Activated CD4-positive, alpha-beta T cell treated with anti-CD3 and anti-CD28 coated beads for 36 hours (primary cell): ENCODE measurements around the gene GOLGA8B. TPM values are rescaled to one million over a fixed set of nuclear protein-coding genes. Genes with fewer than 3 reads are reported as not detected.
A peak's percentile ranks its signal among the peaks of the same experiment; 100 is the strongest.
"Not testable (repeated sequence)": the region's sequence is repeated elsewhere in the genome, so short reads cannot be mapped to it uniquely, and the experiment has no call there.

Source experiments
- ATAC-seq: fragments of 200-7000 bp; cut with Tn5 transposase; one replicate; pipeline ENCODE4 v1.10.0; 2021; ENCODE audit warnings: mild to moderate bottlenecking, moderate library complexity
- CTCF ChIA-PET: fragments of 350-600 bp; sonication (Branson Sonifier 250); formaldehyde crosslinking; loops from one replicate; lab custom pipeline; 2021; ENCODE audit warnings: antibody characterized with exemption; lab: Charles Lee
- POLR2A ChIA-PET: fragments of 350-600 bp; sonication (Branson Sonifier 250); formaldehyde crosslinking; loops from one replicate; lab custom pipeline; 2021; ENCODE audit warnings: antibody characterized with exemption, inconsistent platforms; lab: Charles Lee
- DNase-seq: peaks from one replicate; pipeline ENCODE4 v3.0.0-alpha.2; 2020
- H3K27ac Mint-ChIP-seq: one replicate; pipeline ENCODE4 v1.8.0; 2021; ENCODE audit warnings: mixed read lengths
- H3K27me3 Mint-ChIP-seq: one replicate; pipeline ENCODE4 v1.8.0; 2021; ENCODE audit warnings: mixed read lengths
- H3K36me3 Mint-ChIP-seq: one replicate; pipeline ENCODE4 v1.8.0; 2021; ENCODE audit warnings: low read depth, mixed read lengths
- H3K4me1 Mint-ChIP-seq: one replicate; pipeline ENCODE4 v1.8.0; 2021; ENCODE audit warnings: mixed read lengths
- H3K4me3 Mint-ChIP-seq: one replicate; pipeline ENCODE4 v1.8.0; 2021; ENCODE audit warnings: mild to moderate bottlenecking, moderate library complexity, mixed read lengths
- H3K9me3 Mint-ChIP-seq: one replicate; pipeline ENCODE4 v1.8.0; 2021; ENCODE audit warnings: low read depth, mixed read lengths
- intact Hi-C, 2 experiments: fragments of 100-400 bp; cut with DNase I in 1 of 2; cut with micrococcal nuclease in 1 of 2; formaldehyde crosslinking; loops; one replicate each; pipeline versions ENCODE4 v1.14.2 to v1.15.1; 2022 to 2024; cut with DNase I, micrococcal nuclease
- total RNA-seq, 2 experiments: library from RNA; stranded (reverse); gene quantifications; one replicate each; pipeline ENCODE4 v1.2.3, GENCODE V29; 2021

Gene GOLGA8B, protein sequence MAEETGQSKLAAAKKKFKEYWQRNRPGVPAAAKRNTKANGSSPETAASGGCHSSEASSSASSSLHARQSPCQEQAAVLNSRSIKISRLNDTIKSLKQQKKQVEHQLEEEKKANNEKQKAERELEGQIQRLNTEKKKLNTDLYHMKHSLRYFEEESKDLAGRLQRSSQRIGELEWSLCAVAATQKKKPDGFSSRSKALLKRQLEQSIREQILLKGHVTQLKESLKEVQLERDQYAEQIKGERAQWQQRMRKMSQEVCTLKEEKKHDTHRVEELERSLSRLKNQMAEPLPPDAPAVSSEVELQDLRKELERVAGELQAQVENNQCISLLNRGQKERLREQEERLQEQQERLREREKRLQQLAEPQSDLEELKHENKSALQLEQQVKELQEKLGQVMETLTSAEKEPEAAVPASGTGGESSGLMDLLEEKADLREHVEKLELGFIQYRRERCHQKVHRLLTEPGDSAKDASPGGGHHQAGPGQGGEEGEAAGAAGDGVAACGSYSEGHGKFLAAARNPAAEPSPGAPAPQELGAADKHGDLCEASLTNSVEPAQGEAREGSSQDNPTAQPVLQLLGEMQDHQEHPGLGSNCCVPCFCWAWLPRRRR
- 10 to 100 TPM; 47.9 to 49.4 TPM for total RNA-seq

DNA sequence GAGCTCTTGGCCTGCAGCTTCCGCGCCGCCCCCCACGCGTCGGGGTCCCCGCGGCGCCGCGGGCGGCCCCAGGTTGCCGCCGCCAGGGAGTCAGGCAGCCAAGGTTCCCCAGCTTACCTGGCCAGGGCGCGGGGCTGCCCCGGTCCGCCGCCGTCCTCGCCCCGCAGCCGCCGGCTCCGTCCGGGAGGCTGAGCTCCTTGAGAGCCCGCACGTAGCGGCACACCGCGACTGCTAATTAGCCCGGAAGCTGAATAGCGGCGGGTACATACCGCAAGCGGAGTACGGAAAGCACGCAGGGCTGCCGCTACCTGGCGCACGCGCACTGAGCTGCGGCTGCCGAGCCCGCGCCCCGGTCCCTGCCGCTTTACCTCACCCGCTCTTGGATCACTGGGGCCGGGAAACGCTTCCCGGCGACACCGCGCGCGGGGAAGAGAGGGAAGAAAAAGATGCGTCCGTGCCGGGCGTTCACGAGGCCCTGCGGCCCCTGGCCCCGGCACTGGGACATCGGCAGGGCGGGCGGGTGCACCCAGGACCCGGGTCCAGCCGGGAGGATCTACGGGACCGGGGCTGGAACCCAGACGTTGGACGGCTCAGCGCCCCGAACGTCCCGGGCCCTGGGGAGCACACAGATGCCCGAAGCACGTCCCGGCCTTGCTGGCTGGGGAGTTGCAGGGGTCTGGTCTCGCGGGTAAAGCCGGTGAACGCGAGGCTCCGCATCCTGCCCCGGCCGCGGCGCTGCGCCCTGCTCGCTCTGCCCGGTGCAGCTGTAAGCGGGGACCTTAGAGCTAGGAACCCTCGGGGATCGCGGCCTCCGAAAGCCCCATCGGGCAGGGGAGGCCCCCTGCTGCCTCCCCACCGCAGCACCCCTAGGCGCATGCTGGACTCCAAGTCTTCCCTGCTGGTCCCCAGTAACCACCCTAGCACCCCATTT is at the start of gene GOLGA8B:
GOLGA8B (minus strand) TSS at position 253 of the 931 bp plus-strand sequence. CDS start 47,739 bp downstream, outside the sequence.
- CTCF ChIA-PET: interaction anchor here (0.7 to 1.7 kb wide), 4 partner anchors 216 to 474 kb away, joined by 4 read pairs; partner anchors contain the start of gene LPCAT4
- Mint-ChIP-seq H3K36me3 (peaks cover 2% of the 10 kb centered on the region), H3K9me3 (no peaks in the 10 kb centered on the region), H3K4me1 (peaks cover 34% of the 10 kb centered on the region), H3K27me3 (peaks cover 16% of the 10 kb centered on the region), H3K4me3 (peak within 1 kb of the TSS; percentile 89), H3K27ac (peak within 1 kb of the TSS; percentile 80)
- POLR2A ChIA-PET: interaction anchor here (0.7 to 1.5 kb wide), 3 partner anchors 217 to 482 kb away, joined by 3 to 4 read pairs (median 3); partner anchors contain the start of genes LPCAT4, PGBD4 and SLC12A6
- intact Hi-C loops: no loop called here
- DNase-seq (peak; percentile 88), ATAC-seq (peak; percentile 78)

DNA sequence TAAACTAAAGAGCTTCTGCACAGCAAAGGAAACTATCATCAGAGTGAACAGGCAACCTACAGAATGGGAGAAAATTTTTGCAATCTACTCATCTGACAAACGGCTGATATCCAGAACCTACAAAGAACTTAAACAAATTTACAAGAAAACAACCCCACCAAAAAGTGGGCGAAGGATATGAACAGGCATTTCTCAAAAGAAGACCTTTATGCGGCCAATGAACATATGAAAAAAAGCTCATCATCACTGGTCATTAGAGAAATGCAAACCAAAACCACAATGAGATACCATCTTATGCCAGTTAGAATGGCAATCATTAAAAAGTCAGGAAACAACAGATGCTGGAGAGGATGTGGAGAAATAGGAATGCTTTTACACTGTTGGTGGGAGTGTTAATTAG is 49.7 kb upstream of the GOLGA8B start:
- intact Hi-C loops, ATAC-seq, H3K27me3 Mint-ChIP-seq, H3K4me3 Mint-ChIP-seq, CTCF ChIA-PET, DNase-seq, POLR2A ChIA-PET, H3K27ac Mint-ChIP-seq, H3K9me3 Mint-ChIP-seq, H3K36me3 Mint-ChIP-seq: not testable (repeated sequence)
- H3K4me1 Mint-ChIP-seq: peaks cover 14% of the 10 kb centered on the region

DNA sequence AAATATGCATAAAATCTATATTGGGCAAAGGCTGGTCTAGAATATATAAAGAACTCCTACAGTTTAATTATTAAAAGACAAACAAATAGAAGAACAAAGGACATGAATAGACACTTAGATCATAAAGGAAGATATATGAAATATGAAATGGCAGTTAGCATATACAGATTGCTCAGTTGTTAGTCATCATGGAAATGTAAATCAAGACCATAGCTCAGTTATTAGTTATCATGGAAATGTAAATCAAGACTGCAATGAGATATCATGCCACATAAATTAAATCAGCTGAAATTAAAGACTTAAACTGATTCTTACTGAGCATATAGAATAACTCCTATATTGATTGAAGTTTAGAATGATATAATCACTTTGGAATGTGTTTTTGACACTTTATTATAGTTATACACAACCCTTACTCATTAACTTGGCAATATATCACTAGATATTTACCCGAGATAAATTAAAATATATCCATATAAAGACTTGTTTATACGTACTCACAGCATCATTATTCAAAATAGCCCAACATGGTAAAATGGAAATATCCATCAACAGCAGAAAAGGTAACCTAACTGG is 45.2 kb upstream of the GOLGA8B start:
- H3K9me3 Mint-ChIP-seq: peaks cover 7% of the 10 kb centered on the region
- peaks cover 14% of the 10 kb centered on the region for H3K27me3 Mint-ChIP-seq
- ChIA-PET CTCF (no interaction called here), POLR2A (interaction anchor here (0.7 kb wide), 1 partner anchor 512 kb away, joined by 3 read pairs; no protein-coding TSS in a partner anchor)
- ATAC-seq (no peak), DNase-seq (no peak)
- no peak overlapping the region for H3K27ac Mint-ChIP-seq
- intact Hi-C loops: no loop called here
- no peak overlapping the region for H3K4me3 Mint-ChIP-seq
- no peaks in the 10 kb centered on the region for H3K36me3 Mint-ChIP-seq
- peaks cover 14% of the 10 kb centered on the region for H3K4me1 Mint-ChIP-seq

DNA sequence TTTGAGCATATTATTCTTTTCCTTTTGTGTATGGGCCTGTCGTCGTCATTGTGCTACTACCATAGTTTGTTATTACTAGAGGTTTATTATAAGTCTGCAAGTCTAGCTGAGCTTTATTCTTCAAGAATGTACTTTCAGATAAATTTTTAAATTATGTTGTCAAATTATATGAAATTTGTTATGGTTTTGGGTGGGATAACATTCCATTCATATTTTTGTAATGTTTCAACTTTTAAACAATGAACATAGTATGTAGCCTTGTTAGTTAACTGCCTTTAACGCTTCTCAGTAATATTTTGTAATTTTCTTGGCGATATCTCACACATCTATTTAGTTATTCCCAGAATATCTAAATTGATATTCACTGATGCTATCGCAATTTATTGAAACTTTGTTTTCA is 41.6 kb upstream of the GOLGA8B start:
- POLR2A ChIA-PET: no interaction called here
- intact Hi-C loops: no loop called here
- ATAC-seq (no peak), DNase-seq (no peak)
- Mint-ChIP-seq H3K27me3 (peaks cover 19% of the 10 kb centered on the region), H3K36me3 (no peaks in the 10 kb centered on the region), H3K27ac (no peak overlapping the region), H3K9me3 (no peaks in the 10 kb centered on the region), H3K4me1 (peaks cover 4% of the 10 kb centered on the region), H3K4me3 (no peak overlapping the region)
- CTCF ChIA-PET: no interaction called here

DNA sequence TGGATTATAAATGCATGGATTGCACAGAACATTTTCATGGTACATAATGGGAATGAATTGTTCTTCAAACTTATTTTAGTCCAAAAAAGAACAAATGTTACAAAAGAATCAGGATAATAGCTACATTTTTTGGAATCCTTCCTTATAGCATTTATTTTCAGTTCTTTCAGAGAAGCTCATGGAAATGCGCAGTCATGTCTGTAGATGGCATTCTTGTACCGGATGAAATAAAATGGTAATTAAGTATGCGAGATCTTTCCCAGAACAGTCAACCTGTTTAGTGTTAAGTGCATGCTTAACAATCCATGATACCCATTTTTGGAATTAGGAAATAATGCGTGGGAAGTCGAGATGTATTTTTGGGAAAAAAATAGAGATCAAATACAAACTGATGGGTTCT is 38.2 kb upstream of the GOLGA8B start:
- Mint-ChIP-seq H3K27me3 (peaks cover 18% of the 10 kb centered on the region), H3K4me1 (no peaks in the 10 kb centered on the region), H3K27ac (no peak overlapping the region), H3K4me3 (no peak overlapping the region), H3K9me3 (no peaks in the 10 kb centered on the region), H3K36me3 (no peaks in the 10 kb centered on the region)
- POLR2A ChIA-PET: interaction anchor here (0.8 kb wide), 1 partner anchor 817 kb away, joined by 5 read pairs; no protein-coding TSS in a partner anchor
- ATAC-seq: no peak
- no peak for DNase-seq
- intact Hi-C loops: loop anchor here (1.0 kb wide), 1 partner anchor 299 kb away; no protein-coding TSS in a partner anchor
- CTCF ChIA-PET: interaction anchor here (0.9 to 2.1 kb wide), 8 partner anchors 74 to 367 kb away, joined by 3 to 10 read pairs (median 4); partner anchors contain the start of genes AQR and ZNF770

DNA sequence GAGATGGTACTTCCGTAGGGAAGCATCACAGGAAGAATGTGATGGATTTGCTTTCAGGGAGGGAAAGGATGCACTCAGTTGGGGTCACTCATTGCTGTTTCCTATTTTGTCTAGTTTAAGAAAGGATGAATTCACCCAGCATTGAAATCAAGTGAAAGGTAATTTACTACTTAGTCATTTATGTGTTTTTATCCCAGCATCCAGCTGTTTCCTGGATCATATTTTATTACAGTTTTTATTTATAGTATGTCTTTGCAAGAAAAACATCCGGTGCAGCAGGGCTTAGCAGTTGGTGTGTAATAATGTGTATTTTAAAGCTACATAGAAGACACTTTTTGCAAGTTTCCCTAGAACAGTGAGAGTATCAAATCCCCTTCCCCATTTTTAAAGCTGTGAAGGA is 37.4 kb upstream of the GOLGA8B start:
- Mint-ChIP-seq H3K4me1 (no peaks in the 10 kb centered on the region), H3K36me3 (no peaks in the 10 kb centered on the region), H3K27ac (no peak overlapping the region), H3K9me3 (no peaks in the 10 kb centered on the region), H3K27me3 (peaks cover 20% of the 10 kb centered on the region), H3K4me3 (no peak overlapping the region)
- no peak for ATAC-seq
- DNase-seq: no peak
- ChIA-PET CTCF (interaction anchor here (0.9 to 1.2 kb wide), 5 partner anchors 75 to 324 kb away, joined by 3 to 6 read pairs (median 4); no protein-coding TSS in a partner anchor), POLR2A (no interaction called here)
- intact Hi-C loops: loop anchor here (1.0 kb wide), 1 partner anchor 299 kb away; no protein-coding TSS in a partner anchor

DNA sequence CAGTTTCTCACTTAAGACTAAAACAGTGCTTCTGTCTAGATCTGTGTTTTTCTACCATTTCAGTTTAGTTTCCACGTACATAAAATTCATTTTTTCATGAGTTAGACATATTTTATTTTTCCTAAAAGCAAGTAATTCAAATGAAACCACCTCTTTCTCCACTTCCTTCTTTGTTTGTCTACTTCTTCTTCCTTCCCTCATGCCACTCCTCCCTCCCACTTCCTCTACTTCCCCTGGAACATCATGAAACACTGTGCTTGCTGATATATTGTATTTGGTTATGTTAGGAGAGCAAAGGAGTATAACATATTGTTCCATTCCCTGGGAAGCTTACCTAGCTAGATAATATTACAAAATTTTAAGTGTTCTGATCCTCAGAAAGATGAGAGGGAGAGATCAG is 36.7 kb upstream of the GOLGA8B start:
- no peak overlapping the region for H3K27ac Mint-ChIP-seq
- no peaks in the 10 kb centered on the region for H3K4me1 Mint-ChIP-seq
- no peak overlapping the region for H3K4me3 Mint-ChIP-seq

DNA sequence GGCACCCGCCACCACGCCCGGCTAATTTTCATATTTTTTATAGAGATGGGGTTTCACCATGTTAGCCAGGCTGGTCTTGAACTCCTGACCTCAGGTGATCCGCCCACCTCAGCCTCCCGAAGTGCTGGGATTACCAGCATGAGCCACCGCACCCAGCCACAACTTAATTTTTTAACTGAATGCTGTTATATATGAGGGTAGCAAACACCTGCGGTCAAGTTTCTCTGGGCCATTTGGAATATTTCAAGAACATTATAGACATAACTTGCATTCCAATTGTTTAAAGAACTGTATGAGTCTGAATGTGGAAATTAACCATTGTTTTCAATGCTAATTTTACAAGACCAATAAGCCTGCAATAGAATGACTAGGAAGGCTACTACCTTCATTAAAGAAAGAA is 35.7 kb upstream of the GOLGA8B start:
- Mint-ChIP-seq H3K4me1 (no peaks in the 10 kb centered on the region), H3K27me3 (peaks cover 23% of the 10 kb centered on the region), H3K9me3 (no peaks in the 10 kb centered on the region), H3K27ac (no peak overlapping the region), H3K36me3 (no peaks in the 10 kb centered on the region), H3K4me3 (no peak overlapping the region)
- intact Hi-C loops: no loop called here
- ATAC-seq (no peak), DNase-seq (no peak)
- CTCF ChIA-PET: interaction anchor here (0.7 kb wide), 1 partner anchor 79 kb away, joined by 3 read pairs; no protein-coding TSS in a partner anchor
- POLR2A ChIA-PET: no interaction called here

More for the DNA sequence above, 36.7 kb upstream of the GOLGA8B start:
- Mint-ChIP-seq H3K27me3 (peaks cover 20% of the 10 kb centered on the region), H3K9me3 (no peaks in the 10 kb centered on the region), H3K36me3 (no peaks in the 10 kb centered on the region)
- DNase-seq: no peak
- ChIA-PET POLR2A (no interaction called here), CTCF (no interaction called here)
- ATAC-seq: no peak
- intact Hi-C loops: no loop called here

DNA sequence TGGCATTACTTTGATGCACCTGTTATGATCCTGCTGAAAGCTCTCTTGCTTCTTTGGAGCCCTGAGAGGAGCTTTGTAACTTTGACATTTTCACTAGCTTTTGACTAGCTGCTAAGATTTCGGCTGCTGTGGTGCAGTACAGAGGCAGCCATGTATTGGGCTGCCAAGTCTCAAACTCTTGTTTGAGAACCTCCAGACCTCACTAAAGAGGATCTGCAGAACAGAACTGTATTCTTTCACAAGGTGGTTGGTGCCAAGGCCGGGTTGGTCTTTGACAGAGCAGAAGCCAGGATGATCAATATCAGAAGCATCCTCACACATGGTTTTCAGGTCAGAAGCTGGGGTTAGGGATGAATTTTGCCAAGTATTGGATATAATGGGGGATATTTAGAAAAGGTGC is 34.6 kb upstream of the GOLGA8B start:
- ChIA-PET CTCF (interaction anchor here (0.5 to 0.7 kb wide), 2 partner anchors 302 to 752 kb away, joined by 3 to 4 read pairs; no protein-coding TSS in a partner anchor), POLR2A (no interaction called here)
- Mint-ChIP-seq H3K4me3 (no peak overlapping the region), H3K9me3 (no peaks in the 10 kb centered on the region), H3K4me1 (no peaks in the 10 kb centered on the region), H3K36me3 (no peaks in the 10 kb centered on the region), H3K27ac (no peak overlapping the region), H3K27me3 (peaks cover 23% of the 10 kb centered on the region)
- intact Hi-C loops: no loop called here
- no peak for DNase-seq
- no peak for ATAC-seq

DNA sequence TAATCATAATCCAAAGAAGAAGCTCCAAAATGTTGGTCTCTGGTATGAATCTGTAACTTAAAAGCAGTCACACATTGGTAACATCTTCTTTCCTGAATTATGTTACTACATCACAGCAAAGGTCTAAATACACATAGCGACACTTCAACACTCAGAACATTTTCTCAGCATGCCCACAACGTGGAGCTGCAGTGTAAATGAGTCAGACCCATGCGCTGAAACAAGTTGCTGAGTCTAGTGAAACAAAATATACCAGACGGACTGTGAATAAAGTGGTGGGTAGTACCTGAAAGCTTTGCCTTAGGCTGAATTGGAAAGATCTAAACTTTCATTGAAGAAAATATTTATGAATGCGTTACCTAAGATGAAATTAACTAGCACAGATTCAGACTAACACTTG is 33.2 kb upstream of the GOLGA8B start:
- no peaks in the 10 kb centered on the region for H3K4me1 Mint-ChIP-seq
- peaks cover 22% of the 10 kb centered on the region for H3K27me3 Mint-ChIP-seq
- ATAC-seq: peak; percentile 55
- CTCF ChIA-PET: interaction anchor here (1.2 to 1.5 kb wide), 2 partner anchors 10 to 304 kb away, joined by 3 to 5 read pairs; no protein-coding TSS in a partner anchor
- intact Hi-C loops: no loop called here
- H3K27ac Mint-ChIP-seq: no peak overlapping the region
- POLR2A ChIA-PET: no interaction called here
- H3K4me3 Mint-ChIP-seq: no peak overlapping the region
- no peaks in the 10 kb centered on the region for H3K9me3 Mint-ChIP-seq
- H3K36me3 Mint-ChIP-seq: no peaks in the 10 kb centered on the region
- peak; percentile 10 for DNase-seq
